IPS-18a (cell line): ENCODE results near the gene SKOR1.

Experiments used
- H3K27ac ChIP-seq: one replicate; pipeline ENCODE4 v1.5.1; 2013; ENCODE audit warnings: low read length
- H3K27me3 ChIP-seq: one replicate; pipeline ENCODE4 v1.6.1; 2013; ENCODE audit warnings: mild to moderate bottlenecking, low read length; ENCODE audit not compliant: control insufficient read depth, insufficient read depth
- H3K36me3 ChIP-seq: one replicate; pipeline ENCODE4 v1.6.1; 2013; ENCODE audit warnings: low read depth, low read length; ENCODE audit not compliant: control insufficient read depth
- H3K4me1 ChIP-seq: one replicate; pipeline ENCODE4 v1.6.1; 2013; ENCODE audit warnings: low read depth, low read length; ENCODE audit not compliant: control insufficient read depth
- H3K4me3 ChIP-seq: one replicate; pipeline ENCODE4 v1.5.1; 2013; ENCODE audit warnings: low read length
- H3K9ac ChIP-seq: one replicate; pipeline ENCODE4 v1.6.1; 2013; ENCODE audit warnings: mild to moderate bottlenecking, low read length, moderate library complexity
- H3K9me3 ChIP-seq: one replicate; pipeline ENCODE4 v1.6.1; 2013; ENCODE audit warnings: low read depth, low read length; ENCODE audit not compliant: control insufficient read depth

Gene SKOR1, protein sequence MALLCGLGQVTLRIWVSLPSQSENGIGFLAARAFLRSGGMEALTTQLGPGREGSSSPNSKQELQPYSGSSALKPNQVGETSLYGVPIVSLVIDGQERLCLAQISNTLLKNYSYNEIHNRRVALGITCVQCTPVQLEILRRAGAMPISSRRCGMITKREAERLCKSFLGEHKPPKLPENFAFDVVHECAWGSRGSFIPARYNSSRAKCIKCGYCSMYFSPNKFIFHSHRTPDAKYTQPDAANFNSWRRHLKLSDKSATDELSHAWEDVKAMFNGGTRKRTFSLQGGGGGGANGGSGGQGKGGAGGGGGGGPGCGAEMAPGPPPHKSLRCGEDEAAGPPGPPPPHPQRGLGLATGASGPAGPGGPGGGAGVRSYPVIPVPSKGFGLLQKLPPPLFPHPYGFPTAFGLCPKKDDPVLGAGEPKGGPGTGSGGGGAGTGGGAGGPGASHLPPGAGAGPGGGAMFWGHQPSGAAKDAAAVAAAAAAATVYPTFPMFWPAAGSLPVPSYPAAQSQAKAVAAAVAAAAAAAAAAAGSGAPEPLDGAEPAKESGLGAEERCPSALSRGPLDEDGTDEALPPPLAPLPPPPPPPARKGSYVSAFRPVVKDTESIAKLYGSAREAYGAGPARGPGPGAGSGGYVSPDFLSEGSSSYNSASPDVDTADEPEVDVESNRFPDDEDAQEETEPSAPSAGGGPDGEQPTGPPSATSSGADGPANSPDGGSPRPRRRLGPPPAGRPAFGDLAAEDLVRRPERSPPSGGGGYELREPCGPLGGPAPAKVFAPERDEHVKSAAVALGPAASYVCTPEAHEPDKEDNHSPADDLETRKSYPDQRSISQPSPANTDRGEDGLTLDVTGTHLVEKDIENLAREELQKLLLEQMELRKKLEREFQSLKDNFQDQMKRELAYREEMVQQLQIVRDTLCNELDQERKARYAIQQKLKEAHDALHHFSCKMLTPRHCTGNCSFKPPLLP

DNA sequence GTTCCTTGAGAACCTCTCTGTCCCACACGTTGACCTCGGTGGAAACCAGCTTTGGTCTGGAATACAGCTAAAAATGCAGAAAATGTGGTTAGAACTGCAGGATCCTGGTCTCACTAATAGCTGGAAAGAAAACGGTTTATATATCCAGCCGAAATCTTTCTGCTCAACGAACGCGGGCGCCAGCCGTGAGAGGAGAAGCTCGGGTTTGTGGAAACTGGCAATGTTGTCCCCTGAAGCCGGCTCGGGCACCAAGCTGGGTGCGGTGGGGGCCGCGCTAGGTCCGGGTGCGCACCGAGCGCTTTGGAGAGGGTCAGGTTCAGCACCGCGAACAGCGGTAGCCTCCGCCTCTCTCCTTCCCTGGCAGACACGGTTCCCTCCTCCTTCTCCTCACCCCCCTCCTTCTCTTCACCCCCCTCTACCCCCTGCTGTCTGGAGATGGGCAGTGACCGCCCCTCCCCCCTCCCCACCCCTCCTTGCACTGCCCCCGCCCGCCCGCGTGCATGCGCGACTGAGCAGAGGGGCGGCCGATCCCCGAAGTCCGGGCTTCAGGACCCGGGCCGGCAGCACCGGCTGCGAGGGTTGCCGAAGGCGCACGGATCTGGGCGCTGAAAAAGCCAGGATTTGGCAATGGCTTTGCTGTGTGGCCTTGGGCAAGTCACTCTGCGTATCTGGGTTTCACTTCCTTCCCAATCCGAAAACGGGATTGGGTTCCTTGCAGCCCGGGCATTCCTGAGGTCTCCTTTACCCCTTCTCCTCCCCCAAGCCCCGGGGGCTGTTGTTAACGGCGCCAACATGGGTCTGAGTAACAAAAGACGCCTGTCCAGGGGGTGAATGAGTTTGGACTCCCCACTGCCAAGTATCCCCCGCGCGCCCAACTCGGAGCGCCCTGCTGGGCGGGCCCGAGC, at the start of gene SKOR1:
Gene SKOR1 (plus strand): TSS at position 534 of the 905 bp plus-strand sequence. CDS start 94 bp downstream, at position 628.
- Histone ChIP-seq H3K9ac (no peak within 1 kb of the TSS), H3K4me1 (peaks cover 12% of the 10 kb centered on the region), H3K36me3 (no peaks in the 10 kb centered on the region), H3K27me3 (peaks cover 100% of the 10 kb centered on the region), H3K4me3 (peak within 1 kb of the TSS; percentile 9), H3K9me3 (no peaks in the 10 kb centered on the region), H3K27ac (no peak within 1 kb of the TSS)

DNA sequence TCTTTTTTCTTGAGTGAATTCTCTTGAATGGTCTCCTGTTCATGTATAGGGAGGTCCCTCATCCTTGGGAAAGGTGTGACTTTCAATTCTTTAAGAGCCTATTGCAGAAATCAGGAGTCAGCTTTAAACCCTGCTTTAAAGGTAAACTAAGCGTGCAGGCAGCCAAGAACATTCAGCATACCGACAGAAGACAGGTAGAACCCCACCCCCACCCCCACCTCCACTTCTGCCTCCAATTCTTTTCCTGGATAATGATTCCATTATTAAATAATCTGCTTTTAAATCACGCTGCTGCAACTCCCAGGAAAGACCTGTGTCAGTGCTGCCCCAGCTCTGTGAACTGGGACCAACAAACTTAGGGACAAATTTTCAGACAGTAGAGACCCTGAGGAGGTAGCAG, 49.3 kb upstream of the SKOR1 start:
- Histone ChIP-seq H3K9me3 (no peaks in the 10 kb centered on the region), H3K4me3 (no peak overlapping the region), H3K27ac (no peak overlapping the region), H3K27me3 (no peaks in the 10 kb centered on the region), H3K4me1 (peaks cover 11% of the 10 kb centered on the region), H3K9ac (no peak overlapping the region), H3K36me3 (no peaks in the 10 kb centered on the region)

DNA sequence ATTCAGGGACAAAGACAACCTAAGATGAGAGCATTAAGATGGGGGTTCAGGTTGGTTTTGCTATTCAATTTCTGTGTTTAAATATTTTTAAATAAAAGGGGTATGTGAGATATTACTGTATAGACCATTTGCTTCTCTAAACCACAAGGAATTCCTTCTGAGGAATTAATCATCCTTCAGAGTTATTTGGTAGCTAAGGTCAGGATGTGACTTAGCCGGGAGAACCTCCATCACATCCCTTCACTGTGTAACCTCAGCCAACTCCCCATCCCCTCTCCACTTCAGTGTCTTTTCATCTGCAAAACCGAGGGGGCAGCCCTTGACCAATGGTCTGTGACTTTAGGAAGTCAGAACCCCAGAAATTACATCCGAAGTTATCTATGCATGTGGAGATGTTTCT, 48.7 kb upstream of the SKOR1 start:
- H3K27me3 ChIP-seq, result no peaks in the 10 kb centered on the region
- peaks cover 10% of the 10 kb centered on the region for H3K4me1 ChIP-seq
- no peak overlapping the region for H3K27ac ChIP-seq
- no peak overlapping the region for H3K4me3 ChIP-seq
- no peaks in the 10 kb centered on the region for H3K36me3 ChIP-seq
- H3K9ac ChIP-seq, result no peak overlapping the region
- no peaks in the 10 kb centered on the region for H3K9me3 ChIP-seq

DNA sequence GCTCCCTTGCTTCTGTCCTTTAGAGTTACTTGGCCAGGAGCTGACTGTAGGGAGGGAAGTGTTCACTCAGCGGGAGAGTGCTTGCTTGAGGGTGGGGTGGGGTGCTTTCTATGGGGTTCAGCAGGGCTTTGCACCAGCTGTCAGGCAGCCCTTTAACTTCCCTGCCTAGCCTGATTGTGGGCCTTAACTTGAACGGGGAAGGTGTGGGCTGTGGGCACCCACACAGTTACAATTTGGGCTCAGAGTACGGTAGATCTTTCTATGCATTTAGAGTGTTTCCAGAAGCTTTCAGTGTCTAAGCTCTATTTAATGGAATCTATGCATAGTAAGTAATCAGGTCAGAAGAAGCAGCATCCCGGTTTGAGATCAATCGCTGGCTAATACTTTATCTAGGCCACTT, 48.2 kb upstream of the SKOR1 start:
- Histone ChIP-seq H3K36me3 (no peaks in the 10 kb centered on the region), H3K27ac (no peak overlapping the region), H3K4me1 (peaks cover 15% of the 10 kb centered on the region), H3K9ac (no peak overlapping the region), H3K4me3 (no peak overlapping the region), H3K27me3 (no peaks in the 10 kb centered on the region), H3K9me3 (no peaks in the 10 kb centered on the region)

DNA sequence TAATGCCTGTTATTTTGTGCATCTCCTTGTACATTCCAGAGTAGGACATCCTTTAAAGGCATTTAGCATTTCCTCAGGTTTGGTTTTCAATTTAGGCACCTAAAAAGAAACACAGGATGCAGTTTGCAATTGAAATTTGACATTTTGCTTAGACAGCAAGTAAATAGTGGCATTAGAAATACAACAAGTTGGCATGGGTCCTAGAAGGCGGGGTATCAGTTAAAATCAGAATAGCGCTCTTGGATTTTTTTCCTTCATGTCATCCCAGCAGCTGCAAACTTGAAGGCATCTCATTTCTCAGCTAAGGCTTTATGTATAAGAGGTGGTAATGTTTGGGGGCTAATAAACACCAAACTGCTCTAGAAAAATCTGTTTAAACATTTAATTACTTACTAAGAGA, 47.5 kb upstream of the SKOR1 start:
- no peak overlapping the region for H3K9ac ChIP-seq
- no peaks in the 10 kb centered on the region for H3K9me3 ChIP-seq
- no peaks in the 10 kb centered on the region for H3K36me3 ChIP-seq
- H3K27me3 ChIP-seq, result no peaks in the 10 kb centered on the region
- H3K27ac ChIP-seq, result no peak overlapping the region
- peaks cover 22% of the 10 kb centered on the region for H3K4me1 ChIP-seq
- H3K4me3 ChIP-seq, result no peak overlapping the region

DNA sequence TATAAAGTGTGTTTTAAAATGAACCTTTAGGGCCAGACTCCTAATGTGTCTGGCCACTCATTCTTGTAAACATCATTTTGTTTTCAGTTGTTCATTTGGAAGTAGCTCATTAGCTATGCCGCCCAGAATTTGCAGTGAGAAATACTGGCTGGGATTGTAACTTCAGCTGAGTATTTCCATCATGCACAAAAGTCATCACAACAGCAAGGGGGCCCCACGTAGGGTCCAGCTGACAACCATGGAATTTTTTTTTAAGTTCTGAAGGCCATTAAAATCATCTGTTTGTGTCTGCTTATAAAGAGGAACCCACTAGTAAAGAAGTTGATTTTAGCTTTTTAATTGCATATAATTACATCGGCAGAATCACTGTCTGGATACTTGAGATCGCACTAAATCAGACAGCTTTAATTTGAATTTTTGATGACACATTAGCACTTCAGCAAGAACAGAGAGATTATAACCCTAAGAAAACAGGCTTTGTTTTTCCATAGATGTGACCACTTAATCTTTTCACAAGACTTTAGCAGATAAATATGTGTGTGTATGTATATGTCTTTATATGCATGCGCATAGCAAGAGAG, 46.3 kb upstream of the SKOR1 start:
- Histone ChIP-seq H3K4me1 (peaks cover 29% of the 10 kb centered on the region), H3K27me3 (no peaks in the 10 kb centered on the region), H3K9me3 (no peaks in the 10 kb centered on the region), H3K4me3 (no peak overlapping the region), H3K9ac (no peak overlapping the region), H3K36me3 (no peaks in the 10 kb centered on the region), H3K27ac (no peak overlapping the region)

DNA sequence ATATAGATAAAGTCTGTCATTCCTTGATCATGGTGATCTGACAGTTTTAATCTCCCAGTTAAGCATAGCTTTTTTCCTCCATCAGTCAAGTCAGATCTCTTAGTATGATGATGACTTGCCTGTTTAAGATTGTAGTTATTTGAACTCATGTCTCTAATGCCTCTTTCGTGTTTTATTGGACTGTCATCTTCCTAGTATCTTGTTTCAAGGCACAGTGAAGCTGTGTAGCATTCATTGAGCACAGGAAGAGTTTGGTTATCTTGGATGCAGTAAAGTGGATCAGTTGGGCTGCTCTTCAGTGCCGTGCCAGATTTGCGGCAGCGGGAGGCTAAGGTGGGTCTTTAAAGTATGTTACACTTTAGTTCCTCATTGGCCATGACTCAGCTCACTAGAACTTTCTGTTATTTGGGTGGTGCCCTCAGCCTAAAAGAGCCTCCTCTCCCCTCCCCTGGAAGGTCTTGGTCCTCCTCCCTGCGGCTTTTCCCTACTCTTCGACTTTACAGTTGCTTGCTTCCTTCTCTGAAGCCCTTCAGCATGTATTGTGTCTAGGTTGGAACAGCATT, 45.7 kb upstream of the SKOR1 start:
- peaks cover 29% of the 10 kb centered on the region for H3K4me1 ChIP-seq

DNA sequence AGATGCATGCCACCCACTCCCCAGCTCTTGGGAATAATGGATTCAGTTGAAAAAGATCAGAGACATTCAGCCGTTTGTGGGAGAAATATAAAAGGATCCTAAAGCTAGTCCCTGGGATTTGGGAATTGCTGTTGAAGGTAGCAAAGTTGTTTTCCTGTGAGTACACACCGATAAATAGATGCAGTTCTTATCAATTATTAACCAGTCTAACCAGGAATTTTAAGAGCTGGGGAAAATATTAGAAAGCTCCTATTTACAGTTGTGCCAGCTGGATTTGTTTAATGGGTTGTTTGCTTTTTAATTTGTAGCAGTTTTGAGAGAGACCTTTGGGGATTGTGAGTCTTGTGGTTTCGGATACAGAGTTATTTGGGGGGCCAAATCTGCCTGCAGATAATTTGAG, 44.2 kb upstream of the SKOR1 start:
- no peaks in the 10 kb centered on the region for H3K9me3 ChIP-seq
- H3K4me1 ChIP-seq, result peaks cover 29% of the 10 kb centered on the region
- no peak overlapping the region for H3K27ac ChIP-seq
- H3K36me3 ChIP-seq, result no peaks in the 10 kb centered on the region
- no peak overlapping the region for H3K4me3 ChIP-seq
- no peak overlapping the region for H3K9ac ChIP-seq
- H3K27me3 ChIP-seq, result no peaks in the 10 kb centered on the region

More for the DNA sequence above, 45.7 kb upstream of the SKOR1 start:
- Histone ChIP-seq H3K9ac (no peak overlapping the region), H3K27me3 (no peaks in the 10 kb centered on the region), H3K27ac (no peak overlapping the region), H3K4me3 (no peak overlapping the region), H3K36me3 (no peaks in the 10 kb centered on the region), H3K9me3 (no peaks in the 10 kb centered on the region)

DNA sequence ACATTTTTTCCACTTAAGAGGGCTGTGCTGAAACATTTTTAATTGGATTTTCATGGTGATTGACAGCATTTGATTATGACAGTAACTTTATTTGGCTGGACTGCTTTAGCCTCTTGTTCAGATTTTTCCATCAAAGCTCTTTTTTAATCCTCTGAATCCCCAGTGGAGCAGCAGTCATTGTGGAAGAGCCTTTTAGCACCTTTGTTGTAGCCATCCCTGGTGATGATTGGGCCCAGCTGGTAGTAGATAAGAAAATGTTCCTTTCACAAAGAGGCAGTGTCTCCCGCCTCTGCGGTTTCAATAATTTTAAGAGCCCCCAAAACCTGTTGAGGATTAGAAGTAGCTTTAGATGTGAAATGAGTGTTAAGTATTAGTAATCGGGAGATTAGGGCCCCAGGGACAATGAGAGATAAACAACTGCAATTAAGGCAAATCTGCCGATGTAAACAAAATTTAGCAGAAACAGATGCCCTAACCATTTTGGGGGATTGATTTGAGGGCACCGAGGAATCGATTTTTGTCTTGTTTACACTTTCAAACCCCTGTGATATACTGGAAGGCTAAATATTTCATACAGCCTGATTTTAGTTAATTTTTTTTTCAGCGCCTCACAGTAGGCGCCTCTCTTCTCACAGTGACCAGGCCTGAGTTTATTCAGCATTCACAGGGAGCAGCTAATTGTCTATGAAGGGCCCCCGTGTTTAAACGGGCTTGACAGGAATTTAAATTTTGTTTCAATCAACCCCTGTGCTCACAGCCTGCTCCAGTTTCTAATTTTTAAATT, 43.2 kb upstream of the SKOR1 start:
- Histone ChIP-seq H3K9me3 (no peaks in the 10 kb centered on the region), H3K4me3 (no peak overlapping the region), H3K4me1 (peaks cover 27% of the 10 kb centered on the region), H3K27me3 (no peaks in the 10 kb centered on the region), H3K36me3 (no peaks in the 10 kb centered on the region), H3K27ac (peak overlapping the region; percentile 15), H3K9ac (no peak overlapping the region)

DNA sequence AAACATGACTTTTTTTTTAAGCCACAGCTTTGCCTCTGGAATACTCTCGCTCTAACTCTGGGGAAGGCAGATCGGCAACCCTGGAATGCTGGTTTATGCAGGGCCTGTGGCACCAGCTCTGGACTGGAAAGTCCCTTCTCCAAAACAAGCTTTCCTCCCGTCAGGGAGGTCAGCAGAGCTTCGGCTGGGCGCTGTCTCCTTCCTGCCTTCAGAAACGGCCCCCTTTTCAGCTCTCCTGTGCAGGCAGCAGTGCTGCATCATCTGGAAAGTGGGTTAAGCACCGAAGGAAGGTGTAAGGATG, 42.7 kb upstream of the SKOR1 start:
- H3K4me3 ChIP-seq, result no peak overlapping the region
- H3K4me1 ChIP-seq, result peaks cover 26% of the 10 kb centered on the region
- H3K36me3 ChIP-seq, result no peaks in the 10 kb centered on the region
- no peaks in the 10 kb centered on the region for H3K27me3 ChIP-seq
- H3K9me3 ChIP-seq, result no peaks in the 10 kb centered on the region
- H3K27ac ChIP-seq, result no peak overlapping the region
- no peak overlapping the region for H3K9ac ChIP-seq
